GM21528 (cell line): Measurements from ENCODE around the gene PANK1.
"Not testable (repeated sequence)": the region's sequence is repeated elsewhere in the genome, so short reads cannot be mapped to it uniquely, and the experiment has no call there.

Experiments used
- ATAC-seq: cut with Tn5 transposase; IDR thresholded peaks from one replicate; pipeline ENCODE4 v1.9.1; 2021; ENCODE audit warnings: mild to moderate bottlenecking, moderate library complexity; ENCODE audit not compliant: unreplicated experiment, low FRiP score

Gene PANK1

DNA sequence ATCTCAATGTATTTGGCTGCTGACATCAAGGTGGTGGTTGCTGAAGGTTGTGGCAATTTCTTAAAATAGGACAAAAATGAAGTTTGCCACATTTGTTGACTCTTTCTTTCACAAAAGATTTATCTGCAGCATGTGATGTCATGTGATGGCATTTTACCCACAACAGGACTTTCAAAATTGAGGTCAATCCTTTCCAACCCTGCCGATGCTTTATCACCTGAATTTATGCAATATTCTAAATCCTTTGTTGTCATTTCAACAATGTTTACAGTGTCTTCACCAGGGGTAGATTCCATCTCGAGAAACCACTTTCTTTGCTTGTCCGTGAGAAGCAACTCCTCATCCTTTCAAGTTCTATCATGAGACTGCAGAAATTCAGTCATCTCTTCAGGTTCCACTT, 69.0 kb downstream of the PANK1 start:
- no peak for ATAC-seq

DNA sequence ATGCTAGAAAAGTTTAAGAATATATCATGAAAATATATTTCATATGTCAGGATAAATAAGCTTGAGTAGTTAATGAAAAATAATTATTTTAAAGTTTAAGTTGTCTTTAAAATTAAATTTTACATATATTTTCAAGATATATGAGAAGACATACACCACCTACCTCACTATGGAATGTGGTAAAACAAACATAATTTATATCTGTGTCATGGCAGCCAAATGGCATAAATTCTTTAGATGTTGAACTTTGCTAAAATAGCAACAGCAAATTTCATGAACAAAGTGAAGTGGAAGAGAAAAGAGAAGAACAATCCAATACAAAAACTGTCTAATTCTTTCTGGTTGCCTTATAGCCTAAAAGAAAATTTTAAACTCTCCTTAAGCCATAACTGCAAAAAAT, 70.0 kb downstream of the PANK1 start:
- no peak for ATAC-seq

DNA sequence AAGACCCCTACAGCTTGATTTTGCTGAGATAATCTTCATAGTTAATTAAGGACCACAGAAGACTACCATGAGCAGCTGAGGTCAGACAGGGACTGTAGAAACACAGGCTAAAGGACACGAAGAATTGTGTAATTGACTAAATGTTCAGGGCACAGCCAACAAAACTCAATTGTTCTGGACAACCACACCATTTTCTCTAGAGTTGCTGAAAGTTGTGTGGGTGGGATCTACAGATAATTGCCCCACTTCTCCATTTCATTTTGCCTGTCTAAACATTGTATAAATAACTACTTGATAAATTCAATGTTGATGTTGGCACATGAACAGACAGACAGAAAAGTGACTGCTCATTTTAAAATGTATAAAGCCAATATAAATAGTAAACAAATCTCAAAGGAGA, 70.7 kb downstream of the PANK1 start:
- no peak for ATAC-seq

DNA sequence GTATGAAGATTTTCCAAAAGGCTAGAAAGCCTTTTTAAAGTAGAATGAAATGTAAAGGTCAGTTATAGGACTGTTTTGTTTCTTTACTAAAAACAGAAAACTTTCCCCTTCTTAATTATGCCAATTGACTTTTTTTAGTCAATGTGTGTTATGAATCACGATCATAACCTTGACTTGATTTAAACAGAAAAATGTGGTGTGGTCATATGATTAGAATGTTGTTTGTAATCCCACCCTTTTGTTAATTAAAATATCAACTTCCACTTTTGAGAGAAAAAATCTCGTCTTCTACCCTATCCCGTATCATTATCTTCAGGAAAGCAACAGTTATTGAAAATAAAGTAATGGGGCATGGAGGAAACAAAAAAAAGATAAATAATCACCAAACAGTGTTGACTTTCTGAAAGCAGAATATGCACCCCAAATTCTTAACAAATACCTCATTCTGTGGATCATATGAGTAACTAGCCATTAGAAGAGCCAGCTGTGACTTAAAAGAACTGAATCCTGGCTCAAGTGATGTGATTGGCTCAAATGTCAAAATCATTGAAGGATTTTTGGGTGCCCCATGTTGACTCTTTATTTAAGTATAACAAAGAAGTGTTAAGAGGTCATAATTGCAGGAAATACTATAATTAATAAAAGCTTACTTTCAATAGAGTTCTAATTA, 77.3 kb downstream of the PANK1 start:
- ATAC-seq: no peak

DNA sequence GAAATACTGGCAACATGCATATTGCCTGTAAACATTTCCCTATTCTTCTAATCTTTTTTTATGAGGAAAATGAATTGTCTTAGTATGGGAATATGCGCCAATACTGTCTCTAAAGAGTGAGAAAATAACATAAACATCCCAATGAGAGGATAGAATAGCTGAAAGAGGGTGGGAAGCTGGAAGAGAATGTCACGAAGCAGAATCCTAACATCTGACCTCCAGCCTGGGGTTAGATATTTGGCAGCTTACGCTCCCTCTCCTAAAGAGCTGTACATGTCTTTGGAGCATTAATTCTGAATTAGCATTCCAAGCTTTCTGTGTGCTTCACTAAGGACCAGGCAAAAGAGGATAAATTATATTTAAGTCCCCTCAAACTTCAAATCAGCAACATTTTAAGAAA, 78.0 kb downstream of the PANK1 start:
- ATAC-seq: no peak

DNA sequence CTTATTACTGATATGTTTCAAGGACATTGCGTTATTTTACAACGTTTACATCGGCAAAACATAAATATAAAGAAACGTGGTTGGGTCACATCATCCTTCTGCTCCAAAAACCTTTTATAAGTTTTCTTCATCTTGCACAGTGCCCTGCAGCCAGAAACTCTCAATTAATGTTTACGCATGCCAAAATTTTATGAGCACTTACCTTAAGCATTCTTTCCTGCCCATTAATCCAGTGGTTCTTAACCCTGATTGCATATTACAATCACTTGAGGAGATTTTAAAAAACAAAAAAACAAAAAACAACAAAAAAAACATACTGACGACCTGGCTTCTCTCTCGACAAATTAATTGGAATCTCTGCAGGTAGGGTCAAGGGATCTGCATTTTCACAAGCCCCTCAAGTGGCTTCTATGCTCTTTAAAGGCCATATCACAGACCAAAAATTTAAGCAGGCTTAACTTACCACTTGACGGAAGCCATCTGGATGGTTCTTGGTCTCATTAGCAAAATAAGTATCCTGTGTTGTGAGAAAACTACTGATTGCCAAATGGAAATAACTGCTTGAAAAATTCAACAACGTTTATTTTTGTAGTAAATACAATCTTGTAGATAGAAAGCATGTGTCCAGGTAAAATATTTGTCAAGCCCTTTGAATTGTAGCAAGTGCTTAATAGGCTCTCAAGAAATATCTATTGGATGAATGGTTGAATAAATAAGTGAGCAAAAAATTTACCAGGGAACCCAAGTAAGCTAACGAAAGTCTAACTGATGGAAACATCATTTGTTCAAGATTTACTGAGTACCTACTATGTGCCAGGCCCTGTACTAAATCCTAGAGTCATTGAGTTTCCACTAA, 78.7 kb downstream of the PANK1 start:
- no peak for ATAC-seq

DNA sequence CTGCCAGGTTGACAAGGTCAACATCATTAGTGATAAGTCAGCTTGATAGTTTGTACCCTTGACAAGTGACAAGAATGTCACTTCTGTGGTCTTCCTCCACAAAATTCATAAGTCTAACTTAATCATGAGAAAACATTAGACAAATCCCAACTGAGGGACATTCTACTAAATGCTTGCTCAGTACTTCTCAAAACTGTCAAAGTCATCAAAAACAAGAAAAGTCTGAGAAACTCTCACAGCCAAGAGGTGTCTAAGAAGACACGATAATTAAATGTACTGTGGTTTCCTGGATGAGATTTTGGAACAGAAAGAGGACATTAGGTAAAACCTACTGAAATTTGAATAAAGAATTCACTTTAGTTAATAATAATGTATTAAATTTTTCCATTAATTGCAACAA, 79.9 kb downstream of the PANK1 start:
- no peak for ATAC-seq

DNA sequence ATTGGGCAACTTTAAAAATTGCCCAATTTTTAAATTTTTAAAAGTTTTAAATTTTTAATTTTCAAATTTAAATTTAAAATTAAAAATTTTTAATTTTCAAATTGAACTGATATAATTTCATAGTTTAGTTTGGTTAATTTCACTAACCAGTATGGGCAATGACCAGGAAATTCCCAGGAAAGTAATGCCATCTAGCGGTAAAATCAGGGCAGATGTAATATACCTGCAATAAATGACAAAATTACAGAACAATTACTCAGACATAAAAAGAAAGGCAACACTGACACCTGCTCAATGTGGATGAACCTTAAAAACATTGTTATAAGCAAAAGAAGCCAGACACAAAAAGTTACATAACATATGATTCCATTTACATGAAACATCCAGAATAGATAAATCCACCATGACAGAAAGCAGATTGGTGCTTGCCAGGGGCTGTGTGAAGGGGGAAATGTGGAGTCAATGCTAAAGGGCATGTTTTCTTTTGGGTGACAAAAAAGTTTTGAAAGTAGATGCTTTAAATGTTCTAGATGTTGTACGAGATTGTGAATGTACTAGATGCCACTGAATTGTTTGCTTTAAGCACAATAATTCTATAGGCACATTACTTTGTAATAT, 81.1 kb downstream of the PANK1 start:
- no peak for ATAC-seq

DNA sequence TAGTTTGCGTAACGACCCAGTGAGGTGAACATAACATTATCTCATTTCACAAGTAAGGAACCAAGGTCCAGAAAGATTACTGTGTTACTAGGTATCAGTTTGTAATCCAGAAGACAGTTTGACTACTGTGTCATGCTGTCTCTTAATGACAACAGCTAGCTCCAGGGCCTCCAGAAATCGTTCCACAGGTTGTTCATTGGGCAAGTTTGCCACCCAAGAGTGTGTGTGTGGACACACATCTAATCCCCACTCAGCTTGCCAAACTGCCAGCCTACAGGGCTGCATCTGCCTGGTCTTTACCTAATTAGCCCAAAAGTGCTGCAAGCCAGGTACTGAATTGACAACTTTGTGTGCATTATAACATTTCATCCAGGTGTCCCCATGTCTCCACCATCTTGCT, 81.7 kb downstream of the PANK1 start:
- ATAC-seq: no peak

DNA sequence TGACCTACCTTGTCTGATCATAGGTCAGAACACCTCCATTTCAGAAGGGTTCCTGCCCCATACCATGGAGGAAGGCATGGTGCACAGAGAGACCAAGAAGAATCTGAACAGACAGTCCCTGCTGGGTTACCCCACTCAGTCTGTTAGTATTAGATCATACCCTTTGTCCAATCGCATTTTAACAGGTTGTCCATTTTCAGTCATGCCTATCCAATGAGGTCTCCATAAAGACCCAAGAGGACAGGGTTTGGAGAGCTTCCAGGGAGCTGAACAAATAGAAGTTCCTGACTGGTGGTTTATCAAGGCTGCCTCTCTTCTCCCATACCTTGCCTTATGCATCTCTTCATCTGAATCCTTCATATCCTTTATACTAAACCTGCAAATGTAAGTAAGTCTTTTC, 88.4 kb downstream of the PANK1 start:
- ATAC-seq: no peak

DNA sequence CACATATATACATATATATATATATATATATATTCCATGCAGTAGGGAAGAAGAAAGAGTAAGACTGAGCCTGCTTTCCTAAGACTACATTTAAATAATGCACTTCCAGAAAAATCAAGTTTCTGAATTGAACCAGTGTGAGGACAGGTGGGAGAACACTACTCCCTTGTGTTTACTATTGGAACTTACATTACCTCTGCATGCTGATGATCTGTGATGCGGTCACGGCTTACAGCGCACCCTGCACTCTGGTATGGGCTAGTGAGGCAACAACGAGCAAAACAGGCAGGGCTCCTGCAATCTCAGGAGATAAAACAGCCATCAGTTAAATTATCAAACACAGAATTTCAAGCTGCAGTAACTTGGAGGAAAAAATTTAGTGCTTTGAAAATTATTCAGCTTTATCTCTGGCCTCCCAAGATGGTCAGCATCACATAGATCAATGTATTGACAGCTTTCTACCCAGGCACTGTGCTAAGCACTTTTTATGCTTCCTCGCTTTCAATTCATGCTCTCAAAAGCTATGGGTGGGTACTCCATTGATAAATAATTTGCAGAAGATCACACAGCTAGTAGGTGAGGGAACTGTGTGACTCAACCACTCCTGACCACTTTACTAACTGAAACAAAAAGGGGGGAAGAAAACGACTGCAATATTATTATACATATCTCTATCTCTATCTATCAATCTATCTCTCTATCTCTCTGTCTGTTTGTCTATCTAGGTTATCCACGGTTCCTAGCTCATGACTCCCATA, 89.2 kb downstream of the PANK1 start:
- ATAC-seq: no peak

DNA sequence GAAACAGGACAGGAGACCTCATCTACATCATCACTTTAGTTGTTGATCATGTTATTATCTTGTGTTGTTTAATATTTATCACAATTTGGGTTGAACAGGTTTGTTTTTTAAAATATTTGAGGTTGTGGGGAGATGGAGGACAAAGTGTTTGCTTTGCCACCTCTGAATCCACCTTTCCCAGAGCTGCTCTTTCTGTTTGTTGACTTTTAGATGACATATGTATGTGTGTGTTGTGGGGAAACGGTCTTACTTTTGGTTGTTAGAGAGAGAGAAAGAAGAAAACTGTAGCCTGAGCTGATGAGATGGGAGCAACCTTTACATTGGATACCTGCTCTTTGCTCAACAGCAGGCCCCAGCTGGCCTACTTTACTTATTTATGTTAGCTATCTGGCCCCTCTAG, 90.6 kb downstream of the PANK1 start:
- ATAC-seq: no peak

DNA sequence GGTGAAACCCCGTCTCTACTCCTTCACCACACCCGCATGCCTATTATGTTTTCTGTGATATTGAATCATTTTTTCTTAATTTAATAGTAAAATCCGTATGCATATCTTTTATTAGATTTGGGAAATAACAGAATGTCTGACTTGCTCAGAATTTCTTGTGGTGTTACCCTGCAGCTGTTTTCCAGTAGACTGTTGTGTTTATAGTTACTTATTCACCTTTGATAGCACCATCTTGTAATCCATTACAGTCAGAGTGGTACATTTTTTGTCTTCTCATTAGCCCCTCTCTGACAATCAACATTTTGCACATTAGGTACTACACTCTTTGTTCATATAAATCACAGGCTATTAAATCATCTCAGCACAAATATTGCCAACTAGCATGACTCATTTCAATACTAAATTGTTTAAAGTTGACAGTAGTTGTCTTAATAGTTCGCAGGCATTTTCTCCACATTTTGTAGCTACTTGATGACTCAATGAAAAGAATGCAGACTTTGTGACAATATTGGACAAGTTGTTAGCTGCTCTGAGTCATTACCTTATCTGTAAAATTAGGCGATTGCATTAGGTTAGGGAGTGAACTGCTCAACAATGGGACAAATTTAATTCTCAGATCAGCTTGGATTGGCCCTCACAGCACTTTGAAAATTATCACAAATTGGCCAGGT, 91.8 kb downstream of the PANK1 start:
- no peak for ATAC-seq

DNA sequence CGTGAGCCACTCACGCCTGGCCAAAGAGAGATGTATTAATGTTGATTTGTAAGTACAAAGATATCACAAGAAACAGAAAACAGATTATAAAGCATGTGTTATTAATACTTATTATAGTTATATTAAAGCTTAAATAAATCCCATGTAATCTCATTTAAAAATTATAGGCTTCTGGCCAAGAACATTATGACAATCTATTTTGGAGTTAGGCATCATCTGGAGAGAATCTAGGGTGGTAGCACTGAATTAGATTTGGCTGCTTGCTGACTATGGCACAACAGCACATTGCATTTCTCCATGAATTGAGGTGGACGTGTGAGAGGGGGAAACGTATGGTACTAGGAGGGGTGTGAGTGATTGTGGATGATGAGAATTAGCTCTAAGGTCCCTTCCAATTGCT, 92.8 kb downstream of the PANK1 start:
- ATAC-seq: no peak

DNA sequence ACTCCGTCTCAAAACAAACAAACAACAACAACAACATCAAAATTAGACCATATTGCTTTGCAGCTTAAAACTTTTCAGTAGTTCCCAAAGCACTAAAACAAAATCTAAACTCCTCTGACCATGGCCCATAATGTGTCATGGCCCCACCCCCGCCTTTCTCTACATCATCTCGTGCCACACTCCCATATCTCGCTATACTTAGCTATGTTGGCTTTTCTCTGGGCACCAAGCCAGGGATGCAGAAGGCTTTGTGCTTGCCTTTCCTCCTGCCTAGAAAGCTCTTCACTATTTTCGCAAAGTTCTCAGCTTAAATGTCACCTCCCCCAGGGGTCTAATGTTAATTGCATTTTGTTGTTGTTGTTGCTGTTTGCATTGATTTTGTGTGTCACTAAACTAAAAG, 94.5 kb downstream of the PANK1 start:
- ATAC-seq: no peak

DNA sequence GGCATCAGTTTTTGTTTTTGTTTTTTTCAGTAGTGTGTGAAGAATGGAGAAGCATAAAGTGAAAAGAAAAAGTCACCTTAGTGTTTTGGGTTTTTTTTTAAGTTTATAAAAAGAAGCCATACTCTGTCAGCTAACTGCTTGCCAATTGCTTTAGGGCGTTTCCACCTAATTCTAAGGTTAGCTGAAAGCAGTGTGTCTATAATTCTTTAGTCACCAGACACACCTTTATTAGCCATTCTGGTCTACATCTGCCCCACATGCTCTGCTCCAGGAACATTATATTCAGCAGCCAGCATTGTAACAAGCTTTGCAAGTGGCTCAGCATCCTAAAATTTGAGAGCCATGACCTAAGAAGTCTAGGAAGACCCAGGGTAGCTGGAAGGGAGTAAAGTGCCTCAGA, 95.5 kb downstream of the PANK1 start:
- ATAC-seq: no peak

DNA sequence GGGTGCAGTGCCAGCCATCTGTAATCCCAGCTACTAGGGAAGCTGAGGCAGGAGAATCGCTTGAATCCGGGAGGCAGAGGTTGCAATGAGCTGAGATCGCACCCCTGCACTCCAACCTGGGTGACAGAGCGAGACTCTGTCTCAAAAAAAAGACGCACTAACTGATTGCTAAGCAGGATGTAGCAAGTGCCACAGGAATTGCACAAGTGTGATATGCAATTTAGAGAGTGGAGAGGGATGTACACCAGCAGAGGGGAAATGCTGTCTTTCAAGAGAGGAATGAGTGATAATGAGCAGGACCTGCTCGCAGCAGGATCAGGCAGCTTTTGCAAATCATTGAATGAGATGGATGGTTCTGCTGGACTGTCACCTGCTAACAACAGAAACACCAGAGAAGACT, 96.4 kb downstream of the PANK1 start:
- ATAC-seq: no peak

DNA sequence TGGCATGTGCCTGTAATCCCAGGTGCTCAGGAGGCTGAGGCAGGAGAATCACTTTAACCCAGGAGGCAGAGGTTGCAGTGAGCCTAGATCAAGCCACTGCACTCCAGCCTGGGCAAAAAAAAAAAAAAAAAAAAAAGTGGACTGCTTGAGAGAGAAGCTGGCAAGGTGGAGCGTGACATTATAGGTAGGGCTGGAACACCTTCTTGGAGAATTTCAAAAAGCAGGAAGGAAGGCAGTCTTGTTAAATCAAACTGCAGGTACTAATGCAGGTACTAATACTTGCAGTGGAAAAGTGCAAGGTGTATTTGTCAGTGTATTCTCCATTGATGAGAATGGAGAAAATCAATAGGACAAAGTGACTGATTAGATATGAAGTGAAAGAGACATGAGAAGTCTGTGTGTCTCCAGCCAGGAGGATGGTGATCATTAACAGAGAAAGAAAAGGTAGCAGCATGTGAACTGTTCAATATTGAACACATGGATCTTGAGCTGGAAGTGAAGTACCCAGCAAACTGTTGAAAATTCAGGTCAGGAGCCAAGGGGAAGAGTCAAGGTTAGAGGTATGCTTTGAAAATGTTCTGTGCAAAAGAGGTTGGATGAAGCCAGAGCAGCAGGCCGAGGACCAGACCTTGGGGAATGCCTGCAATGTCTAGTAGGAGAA, 97.1 kb downstream of the PANK1 start:
- no peak for ATAC-seq

DNA sequence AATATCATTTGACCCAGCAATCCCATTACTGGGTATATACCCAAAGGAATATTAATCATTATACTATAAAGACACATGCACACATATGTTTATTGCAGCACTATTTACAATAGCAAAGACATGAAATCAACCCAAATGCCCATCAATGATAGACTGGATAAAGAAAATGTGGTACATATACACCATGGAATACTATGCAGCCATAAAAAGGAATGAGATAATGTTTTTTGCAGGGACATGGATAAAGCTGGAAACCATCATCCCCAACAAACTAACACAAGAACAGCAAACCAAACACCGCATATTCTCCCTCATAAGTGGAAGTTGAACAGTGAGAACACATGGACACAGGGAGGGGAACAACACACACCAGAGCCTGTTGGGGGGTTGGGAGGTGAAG, 98.4 kb downstream of the PANK1 start:
- not testable (repeated sequence) for ATAC-seq

DNA sequence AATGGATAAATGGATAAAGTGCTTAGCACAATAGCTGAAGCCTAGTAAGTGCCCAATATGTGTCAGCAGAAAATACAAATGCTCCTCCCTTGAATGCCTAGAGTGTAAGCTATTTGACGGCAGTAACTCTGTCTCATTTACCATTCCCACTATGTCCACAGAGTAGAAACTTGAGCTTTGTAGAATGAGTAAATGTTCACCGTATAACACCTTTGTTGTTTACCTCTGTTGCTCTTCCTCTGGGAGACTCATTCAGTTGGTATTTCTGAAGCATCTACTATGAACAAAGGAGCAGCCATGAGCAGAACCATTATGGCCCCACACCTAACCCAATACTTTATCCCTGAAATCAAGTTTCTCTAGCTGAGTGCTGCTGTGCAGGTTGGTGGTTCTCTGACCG, 101.2 kb downstream of the PANK1 start:
- ATAC-seq: no peak
